Heart right ventricle (tissue), 16 donors: ENCODE measurements around the gene METTL21C. TPM values are rescaled to one million over a fixed set of nuclear protein-coding genes. Genes with fewer than 3 reads are reported as not detected.
A peak's percentile ranks its signal among the peaks of the same experiment; 100 is the strongest.

Experiments
- ATAC-seq, 8 donors: fragments of 200-7000 bp; cut with Tn5 transposase; one replicate each; pipeline ENCODE4 v1.9.1; 2020; ENCODE audit warnings: mild to moderate bottlenecking in 8 of 8, moderate library complexity in 8 of 8, moderate number of reproducible peaks in 1 of 8
- DNase-seq, 2 donors: peaks; one replicate each; pipeline ENCODE4 v3.0.0-alpha.2; 2020
- H3K27ac ChIP-seq, 10 donors: fragments of 200-600 bp; sonication (generic) in 2 of 10; one replicate each; pipeline versions ENCODE4 v1.5.0 to v1.8.0; 2020 to 2022; ENCODE audit warnings: mild to moderate bottlenecking in 3 of 10
- H3K27me3 ChIP-seq, 7 donors: fragments of 200-600 bp; one replicate each; pipeline ENCODE4 v1.8.0; 2021 to 2022; ENCODE audit warnings: mild to moderate bottlenecking in 2 of 7
- H3K36me3 ChIP-seq, 9 donors: fragments of 200-600 bp; sonication (generic) in 1 of 9; one replicate each; pipeline versions ENCODE4 v1.5.0 to v1.8.0; 2020 to 2022; ENCODE audit warnings: mild to moderate bottlenecking in 2 of 9
- H3K4me1 ChIP-seq, 9 donors: fragments of 200-600 bp; sonication (generic) in 1 of 9; one replicate each; pipeline versions ENCODE4 v1.5.0 to v1.8.0; 2020 to 2022; ENCODE audit warnings: mild to moderate bottlenecking in 4 of 9
- H3K4me3 ChIP-seq, 10 donors: fragments of 200-600 bp; sonication (generic) in 2 of 10; one replicate each; pipeline versions ENCODE4 v1.5.0 to v1.8.0; 2020 to 2022; ENCODE audit warnings: mild to moderate bottlenecking in 7 of 10, moderate library complexity in 2 of 10
- H3K9me3 ChIP-seq, 11 donors: fragments of 200-600 bp in 10 of 11; sonication (generic) in 2 of 11; one replicate each; pipeline versions ENCODE4 v1.5.0 to v1.8.0; 2013 to 2022; ENCODE audit warnings: mild to moderate bottlenecking in 2 of 11, control low read depth in 1 of 11, moderate library complexity in 1 of 11
- WGBS, 2 donors: extraction: QIAGEN DNeasy Blood & Tissue Kit; methylation state at CpG; one replicate each; pipeline ENCODE4 v1.1.7; 2013; ENCODE audit warnings: inconsistent platforms in 1 of 2; 5-methylcytosine and 5-hydroxymethylcytosine counted together
- intact Hi-C, 10 donors: fragments of 100-400 bp; cut with DNase I; formaldehyde crosslinking; loops; one replicate each; pipeline versions ENCODE4 v1.11.1 to v1.14.2; 2022
- polyA plus RNA-seq, 2 donors: library from polyadenylated mRNA; stranded (reverse); fragments of 200-250 nt; gene quantifications; one replicate each; pipeline ENCODE4 v1.2.3, GENCODE V29; 2013
- total RNA-seq, 10 donors: library from RNA; stranded (reverse); fragmentation: NEBNext Ultra II Directional in 3 of 10; extraction: Animal tissue kit (Norgen Biotek cat#: 25700) in 3 of 10; gene quantifications; one replicate each; pipeline versions ENCODE4 v1.2.1 to v1.2.4, GENCODE V29; 2021 to 2023
- TF ChIP-seq, protein P1 (sequence below), 9 donors: fragments of 200-600 bp; sonication (generic) in 2 of 9; IDR thresholded peaks; one replicate each; pipeline versions ENCODE4 v1.5.0 to v1.8.0; 2021 to 2022; ENCODE audit warnings: antibody characterized with exemption in 9 of 9, mild to moderate bottlenecking in 5 of 9, moderate library complexity in 1 of 9
- donor health status: Arrhythmogenic right ventricular cardiomyopathy.
- donor health status: ischemic (EF 13 %, LVEDD 7.1; RV severe dilation, severe dysfunction).
- donor health status: healthy with polysubstance abuse.
- donor health status: DM: no; HTN: yes; CAD: no.
- donor health status: DM: no; HTN: no; CAD: no.
- donor health status: ischemic (EF 25% LVEDD 6.9; RV normal size, moderate dysfunction).
- donor health status: ischemic (EF 25% LVEDD 5.7; RV mildly dilated, moderate dysfunction).
- donor health status: healthy.
- donor health status: DM: yes; HTN: yes; CAD: no.
- donor health status: Ischemic cardiomyopathy.
- donor health status: ischemic (EF 35%, LVEDD 5.7; RV mildly dilated, moderate dysfunction).
- donor health status: nonischemic (EF 11% LVEDD 7.7; RV severe dilation, severe dysfunction).
- donor health status: DM: yes; HTN: yes; CAD: no.
- donor health status: PGD.
- donor health status: ischemic (EF 29% LVEDD 5.4; RV normal size, mild dysfunction).
- donor health status: nonischemic (EF 23%, LVEDD 6.1; RV moderate dilation, normal function).

The METTL21C gene
- total and polyA plus RNA-seq, 12 donors, result not detected

DNA sequence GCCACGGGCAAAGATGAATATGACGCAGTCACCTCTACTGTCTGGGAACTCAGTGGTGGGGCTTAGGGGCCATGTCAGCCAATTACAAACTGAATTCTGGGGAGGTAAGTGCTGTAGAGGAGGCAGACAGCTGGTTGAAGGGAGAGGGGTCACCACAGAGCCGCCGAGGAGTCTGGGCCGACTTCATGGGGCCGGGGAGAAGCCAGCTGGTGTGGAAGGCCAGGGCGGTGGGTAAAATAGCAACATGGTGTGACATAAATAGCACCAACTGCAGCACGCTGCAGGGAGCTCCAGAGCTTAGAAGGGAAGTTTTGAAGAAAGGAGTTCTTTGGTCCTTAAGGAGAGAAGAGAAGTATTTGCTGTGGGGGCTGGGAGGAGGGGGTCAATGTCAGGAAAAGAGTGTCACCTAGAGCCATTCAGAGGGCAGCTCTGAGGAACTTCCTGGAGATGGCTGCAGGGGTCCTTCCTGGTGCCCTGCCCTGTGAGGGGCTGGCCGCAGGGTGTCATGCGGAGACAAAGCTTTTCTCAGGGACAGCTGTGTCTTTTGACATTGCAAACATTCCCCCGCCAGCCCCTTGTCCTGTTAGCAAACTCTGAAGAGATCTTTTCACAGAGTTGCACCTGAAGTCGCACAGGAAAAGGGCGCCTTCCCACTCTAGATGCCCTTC lies 6.4 kb downstream of the METTL21C start:
- ATAC-seq (peak in 1 of 8 donors; percentile 35), DNase-seq (no peak)
- Histone ChIP-seq H3K36me3 (no peaks in the 10 kb centered on the region), H3K4me1 (no peaks in the 10 kb centered on the region), H3K4me3 (no peak overlapping the region), H3K27ac (no peak overlapping the region), H3K27me3 (peaks cover 0 to 14% (median 3%) of the 10 kb centered on the region in 7 donors), H3K9me3 (no peaks in the 10 kb centered on the region)
- TF ChIP-seq, protein P1, sequence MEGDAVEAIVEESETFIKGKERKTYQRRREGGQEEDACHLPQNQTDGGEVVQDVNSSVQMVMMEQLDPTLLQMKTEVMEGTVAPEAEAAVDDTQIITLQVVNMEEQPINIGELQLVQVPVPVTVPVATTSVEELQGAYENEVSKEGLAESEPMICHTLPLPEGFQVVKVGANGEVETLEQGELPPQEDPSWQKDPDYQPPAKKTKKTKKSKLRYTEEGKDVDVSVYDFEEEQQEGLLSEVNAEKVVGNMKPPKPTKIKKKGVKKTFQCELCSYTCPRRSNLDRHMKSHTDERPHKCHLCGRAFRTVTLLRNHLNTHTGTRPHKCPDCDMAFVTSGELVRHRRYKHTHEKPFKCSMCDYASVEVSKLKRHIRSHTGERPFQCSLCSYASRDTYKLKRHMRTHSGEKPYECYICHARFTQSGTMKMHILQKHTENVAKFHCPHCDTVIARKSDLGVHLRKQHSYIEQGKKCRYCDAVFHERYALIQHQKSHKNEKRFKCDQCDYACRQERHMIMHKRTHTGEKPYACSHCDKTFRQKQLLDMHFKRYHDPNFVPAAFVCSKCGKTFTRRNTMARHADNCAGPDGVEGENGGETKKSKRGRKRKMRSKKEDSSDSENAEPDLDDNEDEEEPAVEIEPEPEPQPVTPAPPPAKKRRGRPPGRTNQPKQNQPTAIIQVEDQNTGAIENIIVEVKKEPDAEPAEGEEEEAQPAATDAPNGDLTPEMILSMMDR (IDR thresholded peaks at IDR 0.05), result no peak
- WGBS, 2 donors, result 54 to 57% methylated on average over 13 of the region's 13 CpGs
- intact Hi-C loops, result no loop called here

DNA sequence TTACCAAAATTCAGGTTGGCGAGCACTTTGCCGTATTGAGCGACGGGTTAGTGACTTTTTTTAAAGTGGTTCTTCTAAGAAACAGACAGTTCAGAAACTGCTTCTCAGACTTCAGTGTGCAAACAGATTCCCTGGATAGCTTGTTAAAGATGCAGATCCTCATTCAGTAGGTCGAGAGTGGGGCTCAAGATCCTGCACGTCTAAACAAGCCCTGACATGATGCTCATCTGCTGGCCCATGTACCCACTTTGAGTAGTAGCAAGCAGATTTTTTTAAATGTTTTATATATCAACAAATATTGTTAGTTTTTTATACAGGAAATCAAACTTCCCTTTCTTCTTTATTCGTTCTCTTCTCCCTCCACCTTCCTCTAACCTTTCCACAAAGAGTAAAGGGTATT lies 7.3 kb downstream of the METTL21C start:
- Histone ChIP-seq H3K27me3 (peaks cover 0 to 6% (median 0%) of the 10 kb centered on the region in 7 donors), H3K9me3 (no peaks in the 10 kb centered on the region), H3K27ac (no peak overlapping the region), H3K4me1 (no peaks in the 10 kb centered on the region), H3K36me3 (no peaks in the 10 kb centered on the region), H3K4me3 (no peak overlapping the region)
- WGBS, 2 donors, result 84 to 90% methylated on average over 7 of the region's 7 CpGs
- ATAC-seq (no peak), DNase-seq (no peak)
- intact Hi-C loops, result no loop called here
- TF ChIP-seq, protein P1 (IDR thresholded peaks at IDR 0.05), result no peak

DNA sequence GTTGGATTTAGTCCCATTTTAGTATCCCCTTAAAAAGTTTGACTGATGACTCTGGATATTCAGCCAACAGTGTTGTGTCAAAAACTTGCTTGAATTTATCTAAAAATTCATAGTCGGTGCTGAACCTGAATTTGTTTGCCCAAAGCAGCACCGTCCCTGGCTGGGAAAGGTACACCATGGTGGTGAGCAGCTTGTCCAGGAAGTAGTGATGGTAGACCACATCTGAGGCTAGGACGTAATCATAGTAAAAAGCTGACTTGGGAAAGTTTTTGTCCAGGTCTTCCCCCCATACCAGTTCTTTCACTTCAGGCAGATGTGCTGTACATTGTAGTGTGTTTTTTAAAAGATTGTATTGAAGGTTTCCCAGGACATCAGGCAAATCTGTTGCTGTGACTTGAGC lies 8.8 kb downstream of the METTL21C start:
- H3K4me1 ChIP-seq, result peaks cover 0 to 3% (median 0%) of the 10 kb centered on the region in 9 donors
- 77 to 81% methylated on average over 3 of the region's 3 CpGs for WGBS, 2 donors
- DNase-seq, result no peak
- no peaks in the 10 kb centered on the region for H3K36me3 ChIP-seq
- no peaks in the 10 kb centered on the region for H3K27me3 ChIP-seq
- H3K9me3 ChIP-seq, result peaks cover 0 to 14% (median 0%) of the 10 kb centered on the region in 11 donors
- intact Hi-C loops, result no loop called here
- no peak for ATAC-seq
- H3K27ac ChIP-seq, result no peak overlapping the region
- H3K4me3 ChIP-seq, result no peak overlapping the region
- TF ChIP-seq, protein P1 (IDR thresholded peaks at IDR 0.05), result no peak

DNA sequence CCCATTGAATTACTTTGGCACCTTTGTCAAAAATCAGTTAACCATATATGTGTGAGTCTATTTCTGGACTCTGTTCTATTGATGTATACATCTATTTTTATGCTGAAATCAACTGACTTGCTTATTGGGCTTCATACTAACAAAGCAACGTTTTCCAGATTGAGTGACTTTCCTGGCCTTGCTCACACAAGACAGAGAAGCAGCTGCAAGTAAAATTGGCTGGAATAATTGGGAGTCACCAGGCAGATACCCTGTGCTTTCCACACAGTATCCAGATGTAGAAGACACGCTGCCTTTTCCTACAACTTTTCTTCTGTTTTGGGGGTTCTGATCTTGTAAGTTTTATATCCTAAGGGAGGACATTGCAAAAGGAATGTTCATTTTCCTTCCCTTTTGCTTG lies 11.2 kb downstream of the METTL21C start:
- 60 to 64% methylated on average over 2 of the region's 2 CpGs for WGBS, 2 donors
- H3K36me3 ChIP-seq, result peaks cover 0 to 19% (median 14%) of the 10 kb centered on the region in 9 donors
- H3K4me3 ChIP-seq, result no peak overlapping the region
- intact Hi-C loops, result no loop called here
- TF ChIP-seq, protein P1 (IDR thresholded peaks at IDR 0.05), result no peak
- DNase-seq (no peak), ATAC-seq (no peak)
- no peak overlapping the region for H3K27ac ChIP-seq
- H3K27me3 ChIP-seq, result no peaks in the 10 kb centered on the region
- peaks cover 0 to 14% (median 0%) of the 10 kb centered on the region in 11 donors for H3K9me3 ChIP-seq
- peaks cover 0 to 18% (median 0%) of the 10 kb centered on the region in 9 donors for H3K4me1 ChIP-seq
